Kidney (tissue), 14 donors: ENCODE measurements around the gene TMEM263. TPM values are rescaled to one million over a fixed set of nuclear protein-coding genes. Genes with fewer than 3 reads are reported as not detected.

Experiments
- DNase-seq, 5 donors: peaks; one replicate each; pipeline ENCODE4 v3.0.0-alpha.2; 2013 to 2020
- FAIRE-seq: peaks from 2 replicates; lab custom pipeline; 2012; peaks lifted over from hg19 to GRCh38; lab: Jason Lieb, UNC
- H3K27ac ChIP-seq, 2 donors: one replicate each; pipeline ENCODE4 v1.7.0; 2013; ENCODE audit warnings: low read depth in 2 of 2, low read length in 2 of 2, inconsistent platforms in 1 of 2
- H3K27me3 ChIP-seq: one replicate; pipeline ENCODE4 v1.7.1; 2013; ENCODE audit warnings: low read length, inconsistent platforms; ENCODE audit not compliant: control insufficient read depth, insufficient read depth
- H3K36me3 ChIP-seq, 3 donors: one replicate each; pipeline versions ENCODE4 v1.7.0 to v1.7.1; 2013; ENCODE audit warnings: low read length in 3 of 3, control low read depth in 1 of 3, inconsistent platforms in 1 of 3; ENCODE audit not compliant: insufficient read depth in 3 of 3, control insufficient read depth in 2 of 3
- H3K4me1 ChIP-seq, 3 donors: one replicate each; pipeline versions ENCODE4 v1.7.0 to v1.7.1; 2013; ENCODE audit warnings: low read length in 3 of 3, inconsistent platforms in 1 of 3, low read depth in 1 of 3; ENCODE audit not compliant: control insufficient read depth in 2 of 3, insufficient read depth in 2 of 3
- H3K4me3 ChIP-seq, 3 donors: one replicate each; pipeline versions ENCODE4 v1.7.0 to v1.8.1; 2013; ENCODE audit warnings: low read length in 3 of 3, control low read depth in 1 of 3, inconsistent platforms in 1 of 3
- H3K9ac ChIP-seq, 3 donors: one replicate each; pipeline versions ENCODE4 v1.7.0 to v1.7.1; 2013; ENCODE audit warnings: low read length in 3 of 3, control low read depth in 1 of 3, inconsistent platforms in 1 of 3
- H3K9me3 ChIP-seq, 3 donors: one replicate each; pipeline versions ENCODE4 v1.7.0 to v1.7.1; 2013; ENCODE audit warnings: low read length in 3 of 3, control low read depth in 1 of 3, inconsistent platforms in 1 of 3; ENCODE audit not compliant: control insufficient read depth in 2 of 3, insufficient read depth in 1 of 3
- CTCF ChIP-seq: IDR thresholded peaks from 3 replicates; pipeline ENCODE4 v1.5.1; 2012; ENCODE audit warnings: mild to moderate bottlenecking, moderate library complexity, borderline replicate concordance; ENCODE audit not compliant: insufficient read depth; ENCODE audit errors: extremely low read depth
- intact Hi-C: fragments of 100-400 bp; cut with DNase I; formaldehyde crosslinking; loops from one replicate; pipeline ENCODE4 v1.11.1; 2022
- polyA plus RNA-seq: library from polyadenylated mRNA; stranded (reverse); fragments of 350-450 nt; fragmentation: Illumina TruSeq; extraction: RNeasy Lipid Tissue Mini Kit (QIAGEN cat#74804); gene quantifications from one replicate; pipeline ENCODE4 v1.2.3, GENCODE V29; 2014; ENCODE audit warnings: low read depth, low replicate concordance; ENCODE audit not compliant: insufficient read depth
- total RNA-seq: library from RNA; stranded (reverse); fragmentation: NEBNext Ultra II Directional; extraction: Animal tissue kit (Norgen Biotek cat#: 25700); gene quantifications from one replicate; pipeline ENCODE4 v1.2.1, GENCODE V29; 2021
- donor health status: control.
- donor health status: control.
- donor health status: control.
- donor health status: control.
- donor health status: control.
- donor health status: DM: yes; HTN: yes; CAD: no.
- donor health status: Normal renal cell carcinoma (clear cell type).

The TMEM263 gene
- total and polyA plus RNA-seq, 2 donors from 2014 or later = 28.7 to 43.1 TPM

GRCh38 chr12:106960443-106960842 is 4.7 kb downstream of the TMEM263 start:
- Histone ChIP-seq H3K9ac (no peak overlapping the region), H3K27me3 (no peaks in the 10 kb centered on the region), H3K4me1 (peaks cover 0 to 4% (median 0%) of the 10 kb centered on the region in 3 donors), H3K27ac (no peak overlapping the region), H3K36me3 (no peaks in the 10 kb centered on the region), H3K9me3 (no peaks in the 10 kb centered on the region), H3K4me3 (no peak overlapping the region)
- intact Hi-C loops = no loop called here
- DNase-seq (no peak), FAIRE-seq (no peak)
- no peak for TF ChIP-seq CTCF

- peaks cover 0 to 1% (median 0%) of the 10 kb centered on the region in 3 donors for H3K36me3 ChIP-seq
- H3K27ac ChIP-seq = no peak overlapping the region
- intact Hi-C loops = no loop called here
- DNase-seq (no peak), FAIRE-seq (no peak)
- H3K9me3 ChIP-seq = no peaks in the 10 kb centered on the region
- peaks cover 0 to 4% (median 0%) of the 10 kb centered on the region in 3 donors for H3K4me1 ChIP-seq
- H3K4me3 ChIP-seq = no peak overlapping the region
- H3K27me3 ChIP-seq = no peaks in the 10 kb centered on the region
- TF ChIP-seq CTCF = no peak
- H3K9ac ChIP-seq = no peak overlapping the region
Observed at GRCh38 chr12:106962286-106962685, 6.6 kb downstream of the TMEM263 start.

- Histone ChIP-seq H3K27me3 (no peaks in the 10 kb centered on the region), H3K27ac (no peak overlapping the region), H3K9ac (no peak overlapping the region), H3K9me3 (no peaks in the 10 kb centered on the region), H3K36me3 (peaks cover 3 to 12% (median 3%) of the 10 kb centered on the region in 3 donors), H3K4me1 (no peaks in the 10 kb centered on the region), H3K4me3 (no peak overlapping the region)
- no peak for TF ChIP-seq CTCF
- DNase-seq (no peak), FAIRE-seq (no peak)
- intact Hi-C loops = no loop called here
Observed at GRCh38 chr12:106964526-106964925, 8.8 kb downstream of the TMEM263 start.

- peaks cover 6 to 27% (median 7%) of the 10 kb centered on the region in 3 donors for H3K36me3 ChIP-seq
- H3K9ac ChIP-seq = no peak overlapping the region
- no peak for FAIRE-seq
- no peak for DNase-seq
- H3K9me3 ChIP-seq = no peaks in the 10 kb centered on the region
- peaks cover 0 to 27% (median 8%) of the 10 kb centered on the region in 3 donors for H3K4me1 ChIP-seq
- TF ChIP-seq CTCF = no peak
- no peaks in the 10 kb centered on the region for H3K27me3 ChIP-seq
- no peak overlapping the region for H3K27ac ChIP-seq
- intact Hi-C loops = no loop called here
- no peak overlapping the region for H3K4me3 ChIP-seq
Observed at GRCh38 chr12:106971065-106971464, 15.4 kb downstream of the TMEM263 start.
